Cerebellar cortex (tissue), 1 donor: ENCODE data around the gene NAT16.
A peak's percentile ranks its signal among the peaks of the same experiment; 100 is the strongest.

Source experiments
- DNase-seq: peaks from one replicate; pipeline ENCODE4 v3.0.0-alpha.2; 2015; ENCODE audit warnings: low spot score

The NAT16 gene

DNA sequence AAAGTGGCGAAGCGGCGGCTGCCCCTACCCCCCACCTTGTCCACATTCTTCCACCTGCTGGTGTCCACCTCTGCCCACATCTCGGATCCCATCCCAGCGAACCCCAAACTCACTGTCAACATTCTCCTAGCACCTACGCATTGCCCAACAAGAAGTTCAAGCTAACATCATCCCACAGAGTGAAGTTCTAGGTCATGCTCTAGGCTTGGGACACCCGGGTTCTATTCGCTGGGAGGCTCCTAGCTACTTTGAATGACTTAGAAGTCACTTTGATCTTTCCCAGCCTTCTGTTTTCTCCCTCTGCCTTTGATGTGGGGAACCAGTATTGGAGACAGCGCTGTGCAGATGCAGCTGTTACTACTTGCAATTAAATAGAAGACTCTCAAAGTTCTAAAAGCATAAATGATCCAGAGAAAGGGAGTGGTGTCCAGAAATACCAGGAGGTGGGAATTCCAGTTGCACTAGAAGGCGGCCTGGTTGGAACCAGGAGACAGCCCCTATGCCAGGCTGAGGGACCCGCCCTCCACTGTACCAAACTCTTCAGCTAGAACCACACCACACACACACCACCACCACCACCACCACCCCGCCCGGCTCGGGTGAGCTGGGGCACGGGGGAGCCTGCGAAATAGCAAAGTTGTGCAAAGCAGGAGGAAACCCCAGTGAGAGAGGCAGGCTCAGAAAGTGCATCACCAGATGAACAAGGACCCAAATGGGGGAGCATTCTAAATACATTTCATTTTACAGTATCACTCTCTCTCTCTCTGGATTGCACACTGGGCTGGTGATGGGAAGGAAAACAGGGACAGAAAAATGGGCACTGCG, 9.3 kb downstream of the NAT16 start:
- no peak for DNase-seq

- peak; percentile 69 for DNase-seq
Observed at GRCh38 chr7:101169838-101170551, 10.1 kb downstream of the NAT16 start.

GRCh38 chr7:101169110-101169837, 10.8 kb downstream of the NAT16 start:
- DNase-seq, result peak; percentile 69

- no peak for DNase-seq
Observed at GRCh38 chr7:101168412-101169049, 11.6 kb downstream of the NAT16 start.

GRCh38 chr7:101167645-101168411, 12.3 kb downstream of the NAT16 start:
- no peak for DNase-seq

DNA sequence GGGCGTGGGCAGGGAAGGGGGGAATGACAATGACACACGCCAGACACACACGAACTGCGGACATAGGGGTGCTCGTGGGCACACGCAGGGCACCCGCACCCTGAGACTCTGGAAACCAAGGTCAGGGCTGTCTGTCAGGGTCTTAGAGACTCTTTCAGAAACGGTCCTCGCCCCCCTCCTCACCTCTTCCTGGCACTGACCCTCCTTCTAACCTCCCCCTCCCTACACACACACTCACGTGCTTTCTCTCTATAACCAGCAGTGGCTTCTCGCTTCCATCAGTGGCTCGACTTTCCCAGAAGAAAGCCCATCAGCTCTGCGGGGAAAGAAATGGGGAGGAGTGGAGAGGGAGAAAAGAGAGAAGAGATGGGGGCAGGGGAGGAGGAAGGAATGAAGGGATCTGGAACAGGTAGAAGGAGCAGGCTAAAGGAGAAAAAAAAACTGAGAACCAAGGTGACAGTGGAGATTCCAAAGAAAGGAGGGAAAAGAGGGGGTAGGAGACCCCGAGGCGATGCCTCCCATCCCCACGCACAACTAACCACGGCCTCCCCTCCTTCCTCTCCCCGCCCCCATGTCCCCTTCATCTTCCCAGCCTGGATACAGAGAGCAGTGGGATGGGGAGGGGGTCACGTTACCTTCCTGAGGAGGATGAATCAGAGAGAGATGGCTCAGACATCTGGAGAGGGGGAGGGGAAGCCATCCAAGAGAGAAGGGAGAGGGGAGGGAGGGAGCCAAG, 13.0 kb downstream of the NAT16 start:
- no peak for DNase-seq

- DNase-seq, result no peak
Observed at GRCh38 chr7:101166648-101166908, 13.5 kb downstream of the NAT16 start.

DNA sequence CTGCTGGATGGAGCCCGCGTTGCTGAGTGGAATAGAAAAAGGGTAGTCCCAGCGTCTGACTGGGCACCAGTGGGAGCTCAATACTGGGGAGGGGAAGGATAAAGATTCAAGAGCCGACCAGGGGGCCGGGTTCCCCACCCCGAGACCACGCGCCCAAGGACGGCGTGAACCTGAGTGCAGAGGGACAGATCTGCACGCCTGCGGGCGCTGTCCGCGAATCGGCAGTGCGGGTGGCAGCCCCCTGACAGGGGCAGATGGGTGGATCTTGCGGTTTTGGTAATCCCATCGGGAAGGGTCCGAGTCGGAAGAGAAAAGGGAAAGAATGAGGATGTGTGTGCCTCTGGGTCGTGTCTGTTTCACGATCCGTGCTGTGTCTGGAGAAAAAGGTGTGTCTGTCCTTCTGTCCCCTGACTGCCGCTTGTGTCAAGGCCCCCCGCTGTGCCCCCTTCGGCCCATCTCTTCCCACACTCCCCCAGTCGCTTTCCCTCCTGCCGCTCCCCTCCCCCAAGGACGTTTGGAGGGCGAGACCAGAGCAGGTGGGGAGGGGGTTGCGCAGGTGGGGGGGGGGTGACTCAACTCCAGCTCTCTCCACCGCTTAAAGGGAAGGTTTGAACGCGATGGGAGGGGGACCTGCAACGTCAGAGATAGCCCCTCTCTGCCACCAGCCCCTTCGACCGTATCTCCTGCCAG, 14.0 kb downstream of the NAT16 start:
- no peak for DNase-seq

- peak; percentile 93 for DNase-seq
Observed at GRCh38 chr7:101165075-101165957, 14.8 kb downstream of the NAT16 start, which contains the start of gene VGF. Gene VGF, minus strand, starts transcription at chr7:101165569. Its CDS starts 726 bp downstream, at chr7:101164843.

GRCh38 chr7:101164071-101164840, 15.8 kb downstream of the NAT16 start:
- DNase-seq, result no peak

DNA sequence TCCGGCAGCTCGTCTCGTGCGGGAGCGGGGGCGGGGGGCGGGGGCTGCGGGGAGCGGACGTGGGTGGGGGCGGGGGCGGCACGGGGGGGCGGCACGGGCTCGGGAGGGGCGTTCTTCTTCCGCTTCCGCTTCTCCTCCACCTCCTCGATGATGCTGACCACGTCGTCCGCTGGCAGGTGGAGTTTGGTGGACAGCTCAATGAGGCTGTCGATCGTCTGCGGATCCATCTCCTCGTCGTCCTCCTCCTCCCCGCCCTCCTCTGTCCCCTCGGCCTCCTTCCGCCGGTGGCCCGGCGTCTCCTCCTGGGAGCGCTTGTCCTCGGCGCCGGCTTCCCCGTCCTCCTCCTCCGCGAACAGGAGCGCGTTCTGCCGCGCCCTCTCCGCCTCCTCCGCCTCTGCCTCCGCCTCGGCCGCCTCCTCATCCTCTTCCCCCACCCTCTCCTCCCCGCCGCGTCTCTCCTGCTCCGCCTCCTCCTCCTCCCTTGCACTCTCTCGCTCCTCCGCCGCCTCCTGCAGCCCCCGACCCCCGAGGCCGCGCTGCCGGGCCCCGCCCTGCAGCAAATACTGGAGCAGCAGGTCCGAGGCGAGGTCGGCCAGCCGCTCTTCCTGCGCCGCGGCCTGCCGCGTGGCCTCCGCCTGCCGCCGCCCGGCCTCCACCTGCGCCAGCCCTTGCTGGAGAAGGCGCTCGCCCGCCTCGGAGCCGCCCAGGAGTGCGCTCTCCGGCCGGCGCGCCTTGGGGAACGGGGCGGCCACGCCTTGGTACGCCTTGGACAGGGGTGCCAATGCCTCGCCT, 16.6 kb downstream of the NAT16 start:
- peak; percentile 73 for DNase-seq

DNA sequence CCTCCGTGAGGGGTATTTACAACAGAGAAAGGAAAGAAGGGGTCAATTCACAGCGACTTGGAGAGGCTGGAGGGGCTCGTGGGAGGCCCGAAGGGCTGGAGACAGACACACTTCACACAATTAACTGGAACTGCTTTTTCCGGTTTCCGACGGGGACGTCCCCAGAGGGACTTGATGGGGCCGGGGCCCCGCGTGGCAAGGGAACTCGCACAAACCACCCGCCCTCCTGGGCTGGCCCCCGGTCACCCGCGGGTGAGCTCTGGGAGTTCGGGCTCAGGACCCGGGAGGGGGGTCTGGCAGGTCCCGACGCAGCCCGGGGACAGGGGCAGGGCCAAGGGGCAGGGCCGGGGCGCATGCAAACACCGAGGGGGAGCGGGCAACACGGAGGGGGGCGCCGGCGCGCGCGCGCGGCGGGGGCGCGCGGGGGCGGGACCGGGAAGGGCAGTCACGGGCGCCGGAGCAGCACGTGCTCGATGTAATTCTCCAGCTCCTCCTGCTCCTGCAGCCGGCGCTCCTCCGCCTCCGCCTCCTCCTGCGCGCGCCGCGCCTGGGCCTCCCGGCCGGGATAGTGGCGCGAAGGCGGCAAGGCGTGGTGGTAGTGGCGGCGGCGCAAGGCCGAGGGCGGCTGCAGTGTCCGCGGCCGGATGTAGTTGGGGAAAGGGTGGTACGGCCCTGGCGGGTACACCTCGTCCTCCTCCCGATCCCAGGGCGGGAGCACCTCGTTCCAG, 17.4 kb downstream of the NAT16 start:
- DNase-seq, result peak; percentile 70

DNA sequence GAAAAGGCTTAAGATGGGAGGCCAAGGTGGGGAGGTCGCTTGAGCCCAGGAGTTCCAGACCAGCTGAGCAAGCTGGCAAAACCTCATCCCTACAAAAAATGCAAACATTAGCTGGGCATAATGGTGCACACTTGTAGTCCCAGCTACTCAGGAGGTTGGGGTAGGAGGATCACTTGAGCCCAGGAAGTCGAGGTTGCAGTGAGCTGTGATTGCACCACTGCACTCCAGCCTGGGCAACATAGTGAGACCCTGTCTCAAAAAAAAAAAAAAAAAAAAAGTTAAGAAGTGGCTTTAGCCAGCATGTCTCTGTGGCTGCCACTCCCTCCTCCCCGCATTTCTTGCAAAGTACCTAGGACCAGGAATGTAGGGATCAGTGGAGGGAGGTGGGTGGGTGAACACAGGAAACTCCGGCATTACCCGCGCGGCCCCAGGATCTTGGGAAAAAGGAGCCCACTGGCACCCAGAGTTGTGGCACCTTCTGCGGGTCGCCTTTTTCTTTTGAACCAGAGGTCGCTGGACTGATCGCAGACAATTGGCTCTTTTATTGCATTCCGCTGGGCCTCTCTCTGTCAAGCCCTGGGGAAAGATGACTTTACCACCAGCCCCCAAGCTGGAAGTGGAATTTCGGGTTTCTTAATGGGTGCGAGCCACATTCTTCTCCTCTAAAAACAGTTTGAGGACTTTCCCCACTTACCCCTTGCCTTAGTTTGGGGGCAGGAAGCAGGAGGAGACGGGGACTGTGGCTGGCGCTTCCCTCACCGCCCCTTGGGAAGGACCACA, 18.2 kb downstream of the NAT16 start:
- DNase-seq, result no peak

DNA sequence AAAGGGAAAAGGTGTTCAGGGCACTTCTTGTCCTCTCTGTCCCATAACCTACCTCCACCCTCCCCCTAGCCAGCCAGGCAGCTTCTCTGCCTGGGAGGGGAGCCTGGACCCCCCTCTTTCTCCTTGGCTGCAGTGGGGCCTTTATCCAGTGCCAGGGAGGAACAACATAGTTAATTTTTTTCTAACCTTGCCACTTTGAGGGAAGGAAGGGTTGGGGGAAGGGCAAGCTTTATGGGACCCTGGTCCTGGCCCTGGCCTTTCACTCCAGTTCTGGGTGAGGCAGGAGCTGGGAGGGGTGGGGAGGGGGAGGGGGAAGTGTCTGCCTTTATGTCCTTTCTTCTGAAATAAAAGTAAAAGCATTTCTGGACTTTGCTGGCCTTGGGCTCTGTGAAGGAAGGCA, 19.2 kb downstream of the NAT16 start:
- DNase-seq, result no peak

- no peak for DNase-seq
Observed at GRCh38 chr7:101159696-101160674, 20.1 kb downstream of the NAT16 start.
